Colon (tissue), 2 donors: Measurements from ENCODE around the gene MT1X.

ENCODE experiments used
- FAIRE-seq: peaks from 2 replicates; lab custom pipeline; 2012; peaks lifted over from hg19 to GRCh38; lab: Jason Lieb, UNC
- donor health status: control.
- donor health status: control.

Gene MT1X

DNA sequence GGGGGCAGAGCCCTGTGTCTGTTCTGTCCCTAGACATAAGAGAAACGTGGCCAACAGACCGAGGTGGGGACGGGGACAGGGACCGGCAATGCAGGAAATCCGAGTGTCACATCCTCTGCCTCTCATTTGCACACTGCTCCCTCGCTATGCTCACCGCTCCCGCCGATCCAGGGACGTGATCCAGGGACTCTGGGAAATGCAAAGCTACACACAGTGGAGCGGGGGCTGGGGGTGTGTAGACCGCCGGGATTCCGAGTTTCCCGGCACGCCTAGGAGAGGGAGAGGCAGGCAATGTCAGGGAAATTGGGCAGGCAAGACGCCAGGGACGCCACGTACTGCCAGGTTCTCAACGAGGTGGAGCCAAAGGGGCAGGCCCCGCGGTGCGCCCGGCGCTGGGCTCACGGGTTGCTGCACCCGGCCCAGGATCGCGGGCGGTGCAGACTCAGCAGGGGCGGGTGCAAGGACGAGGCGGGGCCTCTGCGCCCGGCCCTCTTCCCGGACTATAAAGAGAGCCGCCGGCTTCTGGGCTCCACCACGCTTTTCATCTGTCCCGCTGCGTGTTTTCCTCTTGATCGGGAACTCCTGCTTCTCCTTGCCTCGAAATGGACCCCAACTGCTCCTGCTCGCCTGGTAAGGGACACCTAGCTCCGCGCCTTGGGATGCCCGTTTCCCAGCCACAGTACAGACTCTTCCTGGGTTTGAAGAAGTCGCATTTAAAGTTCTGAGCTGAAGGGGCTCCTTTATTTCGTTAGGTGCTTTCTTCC lies at the start of gene MT1X:
TSS of gene MT1X (plus strand) at position 532 of the 764 bp plus-strand sequence. CDS start at position 603, 71 bp downstream.
- FAIRE-seq: no peak

DNA sequence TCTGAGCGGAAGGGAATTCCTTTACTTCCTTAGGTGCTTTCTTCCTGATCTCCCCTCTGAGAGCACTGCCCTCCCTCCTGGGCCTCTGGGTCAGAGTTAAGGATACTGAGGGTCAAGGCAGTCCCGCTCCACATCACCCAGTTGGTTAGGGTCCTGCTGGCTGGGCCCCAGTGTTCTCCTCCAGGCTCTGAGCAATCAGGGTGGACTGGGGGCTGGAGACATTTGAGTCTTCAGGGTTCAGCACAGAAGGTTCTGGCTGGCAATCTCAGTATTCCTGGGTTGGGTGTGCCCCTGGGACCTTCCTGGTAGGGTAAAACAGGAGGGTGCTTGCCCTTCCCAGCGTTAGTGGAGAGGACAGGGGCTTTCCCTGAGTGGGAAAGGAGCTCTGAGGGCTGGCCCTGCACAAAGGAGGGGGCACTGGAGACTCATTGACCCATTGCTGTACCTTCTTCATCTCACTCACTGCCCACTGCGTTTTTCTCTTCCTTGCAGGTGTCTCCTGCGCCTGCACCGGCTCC lies 49.4 kb upstream of the MT1X start:
- no peak for FAIRE-seq

DNA sequence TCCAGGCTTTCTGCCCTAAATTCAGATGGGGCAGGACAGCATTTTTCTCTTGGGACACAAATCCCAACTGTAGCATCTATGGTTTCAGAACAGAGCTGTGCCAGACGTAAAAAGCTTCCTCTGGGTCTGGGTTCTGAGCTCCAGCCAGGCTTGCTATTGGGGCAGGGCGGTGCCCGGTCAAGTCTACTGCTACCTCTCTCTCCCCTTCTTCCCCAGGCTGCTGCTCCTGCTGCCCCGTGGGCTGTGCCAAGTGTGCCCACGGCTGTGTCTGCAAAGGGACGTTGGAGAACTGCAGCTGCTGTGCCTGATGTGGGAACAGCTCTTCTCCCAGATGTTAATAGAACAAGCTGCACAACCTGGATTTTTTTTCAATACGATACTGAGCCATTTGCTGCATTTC lies 48.7 kb upstream of the MT1X start:
- FAIRE-seq: no peak

DNA sequence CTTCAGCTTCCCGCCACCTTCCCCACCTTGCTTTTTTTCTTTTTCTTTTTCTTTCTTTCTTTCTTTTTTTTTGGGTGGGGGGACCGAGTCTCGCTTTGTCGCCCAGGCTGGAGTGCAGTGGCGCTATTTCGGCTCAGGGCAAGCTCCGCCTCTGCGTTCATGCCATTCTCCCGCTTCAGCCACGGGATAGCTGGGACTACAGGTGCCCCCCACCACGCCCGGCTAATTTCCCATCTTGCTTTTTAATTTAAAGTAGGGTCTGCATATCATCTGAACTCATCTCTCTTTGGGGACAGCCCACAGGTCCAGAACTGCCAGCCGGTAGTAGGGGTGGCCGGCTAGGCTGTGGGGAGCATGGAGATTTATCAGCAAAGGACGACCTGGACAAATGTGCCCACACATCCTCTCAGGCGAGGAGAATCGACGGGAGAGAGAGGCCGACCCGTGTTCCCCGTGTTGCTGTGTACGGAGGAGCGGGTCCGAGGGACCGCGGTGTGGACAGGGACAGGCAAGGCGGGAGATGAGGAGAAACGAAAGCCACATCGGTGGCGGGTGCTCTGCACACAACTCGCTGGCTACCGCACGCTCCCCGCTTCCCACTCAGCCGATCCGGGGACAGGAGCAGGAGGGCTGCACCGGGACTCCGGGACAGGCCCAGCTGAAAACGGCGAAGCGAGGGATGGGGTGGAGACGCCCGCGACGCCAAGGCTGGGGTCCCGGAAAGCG lies 47.4 kb upstream of the MT1X start:
- FAIRE-seq: no peak

DNA sequence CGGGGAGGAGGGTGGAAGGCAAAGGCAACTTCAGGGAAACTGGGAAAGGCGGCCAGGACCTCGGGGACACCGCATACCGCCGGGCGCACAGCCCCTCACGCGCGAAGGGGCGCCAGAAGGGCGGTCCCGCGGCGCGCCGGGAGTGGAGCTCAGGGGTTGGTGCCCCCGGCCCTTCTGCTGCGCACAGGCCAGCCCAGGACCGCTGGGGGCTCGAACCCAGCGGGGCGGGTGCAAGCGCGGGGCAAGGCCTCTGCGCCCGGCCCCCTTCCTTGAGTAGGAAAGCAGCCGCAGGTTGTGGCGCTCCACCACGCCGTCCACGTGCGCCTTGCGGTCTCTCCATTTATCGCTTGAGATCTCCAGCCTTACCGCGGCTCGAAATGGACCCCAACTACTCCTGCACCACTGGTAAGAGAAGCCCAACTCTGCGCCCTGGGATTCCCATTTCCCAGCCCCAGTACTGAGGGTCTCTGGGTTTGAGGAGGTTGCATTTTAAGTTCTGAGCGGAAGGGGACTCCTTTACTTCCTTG lies 46.8 kb upstream of the MT1X start:
- FAIRE-seq: no peak

DNA sequence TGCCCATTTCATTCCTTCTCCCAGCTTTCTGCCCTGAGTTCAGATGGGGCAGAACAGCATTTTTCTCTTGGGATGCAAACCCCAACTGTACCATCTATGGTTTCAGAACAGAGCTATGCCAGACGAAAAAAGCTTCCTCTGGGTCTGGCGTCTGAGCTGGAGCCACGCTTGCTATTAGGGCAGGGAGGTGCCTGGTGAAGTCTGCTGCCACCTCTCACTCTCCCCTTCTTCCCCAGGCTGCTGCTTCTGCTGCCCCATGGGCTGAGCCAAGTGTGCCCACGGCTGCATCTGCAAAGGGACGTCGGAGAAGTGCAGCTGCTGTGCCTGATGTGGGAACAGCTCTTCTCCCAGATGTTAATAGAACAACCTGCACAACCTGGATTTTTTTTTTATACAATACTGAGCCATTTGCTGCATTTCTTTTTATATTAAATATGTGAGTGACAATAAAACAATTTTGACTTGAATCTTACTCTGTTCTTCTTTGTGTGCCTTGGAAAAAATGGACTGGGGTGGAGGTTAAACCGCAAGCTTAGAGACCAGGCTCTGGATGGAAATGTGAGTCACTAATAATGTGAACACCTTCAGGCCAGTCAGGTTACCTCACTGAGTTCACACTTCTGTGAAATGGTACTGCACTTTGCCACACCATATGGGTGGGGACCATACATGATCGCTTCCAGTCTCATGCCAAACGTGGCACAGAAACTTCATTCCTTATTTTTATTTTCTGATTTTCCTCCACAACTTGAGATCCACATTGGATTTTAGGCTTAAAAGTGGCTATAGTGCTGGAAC lies 45.5 kb upstream of the MT1X start:
- FAIRE-seq: no peak

DNA sequence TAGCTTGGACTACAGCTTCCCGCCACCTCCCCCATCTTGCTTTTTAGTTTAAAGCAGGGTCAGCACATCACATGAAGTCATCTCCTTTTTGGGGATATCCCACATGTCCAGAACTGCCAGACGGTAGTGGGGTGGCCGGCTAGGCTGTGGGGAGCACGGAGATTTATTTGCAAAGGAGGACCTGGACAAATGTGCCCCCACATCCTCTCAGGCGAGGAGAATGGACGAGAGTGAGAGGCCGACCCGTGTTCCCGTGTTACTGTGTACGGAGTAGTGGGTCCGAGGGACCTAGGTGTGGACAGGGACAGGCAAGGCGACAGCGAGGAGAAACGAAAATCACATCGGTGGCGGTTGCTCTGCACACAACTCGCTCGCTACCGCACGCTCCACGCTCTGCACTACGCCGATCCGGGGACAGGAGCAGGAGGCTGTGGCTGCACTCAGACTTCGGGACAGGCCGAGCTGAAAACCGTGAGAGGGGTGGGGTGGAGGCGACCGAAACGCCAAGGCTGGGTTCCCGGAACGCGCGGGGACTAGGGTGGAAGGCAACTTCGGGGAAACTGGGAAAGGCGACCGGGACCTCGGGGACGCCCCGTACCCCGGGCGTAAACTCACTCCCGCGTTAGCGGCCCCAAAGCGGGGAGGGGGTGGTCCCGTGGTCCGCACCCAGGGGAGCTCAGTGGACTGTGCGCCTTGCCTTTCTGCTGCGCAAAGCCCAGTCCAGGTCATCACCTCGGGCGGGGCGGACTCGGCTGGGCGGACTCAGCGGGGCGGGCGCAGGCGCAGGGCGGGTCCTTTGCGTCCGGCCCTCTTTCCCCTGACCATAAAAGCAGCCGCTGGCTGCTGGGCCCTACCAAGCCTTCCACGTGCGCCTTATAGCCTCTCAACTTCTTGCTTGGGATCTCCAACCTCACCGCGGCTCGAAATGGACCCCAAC lies 44.2 kb upstream of the MT1X start, which contains the start of gene MT1A:
TSS of gene MT1A (plus strand) at position 853 of the 937 bp plus-strand sequence. CDS start at position 926, 73 bp downstream.
- FAIRE-seq: no peak

DNA sequence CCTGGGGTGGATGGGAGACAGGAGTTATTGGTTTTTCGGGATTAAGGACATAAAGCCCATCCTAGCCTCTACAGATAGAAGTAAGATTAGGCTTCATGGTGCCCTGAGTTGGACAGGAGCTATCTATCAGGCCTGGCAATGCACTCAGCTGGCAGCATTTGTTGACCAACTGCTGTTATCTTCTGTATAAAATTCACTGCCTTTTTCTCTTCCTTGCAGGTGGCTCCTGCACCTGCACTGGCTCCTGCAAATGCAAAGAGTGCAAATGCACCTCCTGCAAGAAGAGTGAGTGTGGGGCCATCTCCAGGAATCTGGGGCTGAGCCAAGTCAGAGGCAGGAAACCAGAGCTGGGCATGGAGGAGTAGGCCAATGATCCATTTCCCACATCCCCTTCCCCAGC lies 43.2 kb upstream of the MT1X start:
- FAIRE-seq: no peak

DNA sequence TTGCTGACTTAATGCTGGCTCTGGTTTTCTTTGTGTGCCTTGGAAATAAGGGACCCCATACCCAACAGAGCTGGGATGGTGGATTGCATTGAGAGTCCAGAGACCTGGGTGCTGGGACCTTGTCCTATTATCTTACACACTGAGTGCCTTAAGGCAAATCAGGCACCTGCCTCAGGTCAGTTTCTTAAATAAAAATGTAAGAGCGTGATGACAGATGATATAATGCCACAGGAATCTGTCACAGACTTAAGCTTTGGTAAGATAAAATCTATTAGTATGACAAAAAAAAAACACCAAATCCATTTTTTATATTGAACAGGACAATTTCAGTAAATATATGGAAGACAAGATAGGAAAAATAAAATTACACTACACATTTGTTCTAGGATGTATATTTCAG lies 42.2 kb upstream of the MT1X start:
- no peak for FAIRE-seq

DNA sequence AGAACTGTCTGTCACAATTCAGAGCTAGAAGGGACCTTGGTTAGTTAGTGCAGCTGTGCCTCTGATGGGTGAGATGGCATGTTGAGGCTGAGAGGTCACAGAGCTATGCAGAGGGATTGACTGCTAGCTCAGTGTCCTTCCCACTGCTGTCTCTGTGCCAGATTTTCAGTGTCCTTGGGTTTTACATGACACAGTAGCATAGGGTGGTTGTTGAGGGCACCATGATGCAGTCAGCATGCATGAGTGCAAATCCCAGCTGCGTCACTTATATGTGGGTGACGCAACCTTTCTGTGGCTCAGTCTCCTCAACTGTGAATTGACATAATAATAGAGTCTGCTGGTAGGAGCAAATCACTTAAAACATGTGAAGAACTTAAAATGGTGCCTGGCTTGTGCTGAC lies 41.1 kb upstream of the MT1X start:
- FAIRE-seq: no peak

DNA sequence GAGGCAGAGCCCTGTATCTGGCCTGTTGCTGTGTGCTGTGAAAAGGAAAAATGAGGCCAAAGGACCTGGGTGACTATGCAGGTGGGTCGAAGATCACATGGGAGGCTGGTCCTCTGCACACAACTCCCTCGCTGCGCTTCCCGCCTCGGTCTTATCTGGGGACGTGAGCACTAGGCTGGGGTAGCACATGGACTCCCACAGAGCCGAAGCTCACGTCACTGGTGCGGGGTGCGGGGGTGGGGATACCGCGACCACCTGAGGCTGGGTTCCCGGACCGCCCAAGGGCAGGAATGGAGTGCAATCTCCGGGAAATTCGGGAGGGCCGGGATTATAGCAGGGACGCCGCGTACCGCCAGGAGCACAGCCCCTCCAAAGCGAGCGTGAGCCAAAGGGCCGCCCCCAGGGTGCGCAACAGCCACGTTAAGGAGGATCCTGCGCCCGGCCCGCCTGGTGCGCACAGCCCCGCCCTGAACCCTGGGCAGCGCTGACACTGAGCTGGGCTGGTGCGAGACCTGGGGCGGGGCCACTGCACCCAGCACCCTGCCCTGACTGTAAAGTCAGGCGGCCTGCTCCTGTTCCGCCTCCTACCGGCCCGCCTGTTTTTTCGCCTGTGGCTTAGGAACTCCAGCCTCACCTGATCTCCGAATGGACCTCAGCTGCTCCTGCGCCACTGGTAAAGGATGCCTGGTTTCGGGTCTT lies 39.0 kb upstream of the MT1X start:
- no peak for FAIRE-seq

DNA sequence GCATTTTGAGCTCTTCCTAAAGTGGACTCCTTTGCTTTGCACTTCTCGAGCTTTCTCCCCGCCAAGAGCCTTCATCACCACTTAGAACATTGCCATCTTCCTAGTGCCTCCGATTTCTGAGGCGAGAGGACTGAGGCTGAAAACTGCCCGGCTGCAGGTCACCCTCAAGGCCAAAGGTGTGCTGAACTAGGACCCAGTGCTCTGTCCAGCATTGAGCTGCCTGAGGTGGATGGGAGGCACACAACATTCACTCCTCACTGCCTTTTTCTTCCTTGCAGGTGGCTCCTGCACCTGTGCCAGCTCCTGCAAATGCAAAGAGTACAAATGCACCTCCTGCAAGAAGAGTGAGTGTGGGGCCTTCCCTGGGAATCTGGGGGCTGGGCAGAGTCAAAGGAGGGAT lies 38.4 kb upstream of the MT1X start:
- FAIRE-seq: no peak

DNA sequence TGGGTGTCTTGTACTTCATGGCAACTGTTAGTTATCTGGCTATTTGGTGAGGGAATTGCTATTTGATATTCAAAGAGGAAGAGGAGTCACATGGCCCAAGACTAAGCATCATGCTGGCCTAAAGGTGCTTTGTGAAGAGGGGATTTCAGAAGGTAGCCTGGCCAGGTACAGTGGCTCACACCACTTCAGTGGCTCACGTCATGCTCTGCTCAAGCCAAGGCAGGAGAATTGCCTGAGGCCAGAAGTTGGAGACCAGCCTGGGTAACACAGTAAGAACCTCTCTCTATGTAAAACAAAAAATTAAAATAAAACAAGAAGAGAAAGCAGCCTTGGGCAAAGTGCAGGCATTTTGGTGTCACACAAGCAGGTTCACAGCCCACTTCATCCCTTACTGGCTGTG lies 37.0 kb upstream of the MT1X start:
- no peak for FAIRE-seq

DNA sequence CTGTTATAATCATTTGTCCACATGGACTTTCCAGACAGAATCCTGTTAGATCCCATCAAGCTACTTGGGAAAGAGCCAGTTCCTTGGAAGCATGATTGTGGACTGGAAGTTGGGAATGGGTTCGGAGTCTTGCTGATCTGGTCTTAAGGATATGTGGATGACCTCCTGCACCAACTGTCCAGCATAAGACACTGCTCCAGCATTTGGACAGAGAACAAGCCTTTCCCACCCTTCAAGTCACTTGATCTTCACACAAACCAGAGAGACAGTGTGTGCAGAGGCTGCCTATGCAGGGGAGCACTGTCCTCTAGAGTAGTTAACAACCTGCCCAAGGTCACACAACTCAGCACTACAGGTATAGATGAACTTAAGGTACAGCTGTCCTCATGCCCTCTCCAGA lies 36.4 kb upstream of the MT1X start:
- no peak for FAIRE-seq

DNA sequence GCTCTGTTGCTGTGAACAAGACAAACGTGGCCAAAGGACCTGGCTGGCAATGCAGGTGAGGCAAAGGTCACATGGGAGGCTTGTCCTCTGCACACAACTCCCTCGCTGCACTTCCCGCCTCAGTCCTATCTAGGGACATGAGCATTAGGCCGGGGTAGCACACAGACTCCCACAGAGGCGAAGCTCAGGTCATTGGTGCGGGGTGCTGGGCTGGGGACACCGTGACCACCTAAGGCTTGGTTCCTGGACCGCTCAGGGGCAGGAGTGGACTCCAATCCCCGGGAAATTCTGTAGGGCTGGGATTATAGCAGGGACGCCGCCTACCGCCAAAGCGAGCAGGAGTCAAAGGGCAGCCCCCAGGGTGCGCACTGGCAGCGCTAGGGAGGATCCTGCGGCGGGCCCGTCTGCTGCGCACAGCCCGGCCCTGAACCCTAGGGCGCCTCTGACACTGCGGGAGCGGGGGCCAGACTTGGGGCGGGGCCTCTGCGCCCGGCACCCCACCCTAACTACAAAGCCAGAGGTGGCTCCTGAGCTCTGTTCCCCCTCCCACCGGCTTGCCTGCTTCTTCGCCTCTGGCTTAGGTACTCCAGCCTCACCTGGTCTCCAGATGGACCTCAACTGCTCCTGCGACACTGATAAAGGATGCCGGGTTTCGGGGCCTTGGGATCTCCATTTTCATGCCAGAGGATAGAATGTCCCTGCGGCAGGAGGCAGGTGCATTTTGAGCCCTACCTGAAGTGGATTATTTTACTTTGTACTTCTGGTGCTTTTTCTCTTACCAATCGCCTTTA lies 34.4 kb upstream of the MT1X start:
- FAIRE-seq: no peak

DNA sequence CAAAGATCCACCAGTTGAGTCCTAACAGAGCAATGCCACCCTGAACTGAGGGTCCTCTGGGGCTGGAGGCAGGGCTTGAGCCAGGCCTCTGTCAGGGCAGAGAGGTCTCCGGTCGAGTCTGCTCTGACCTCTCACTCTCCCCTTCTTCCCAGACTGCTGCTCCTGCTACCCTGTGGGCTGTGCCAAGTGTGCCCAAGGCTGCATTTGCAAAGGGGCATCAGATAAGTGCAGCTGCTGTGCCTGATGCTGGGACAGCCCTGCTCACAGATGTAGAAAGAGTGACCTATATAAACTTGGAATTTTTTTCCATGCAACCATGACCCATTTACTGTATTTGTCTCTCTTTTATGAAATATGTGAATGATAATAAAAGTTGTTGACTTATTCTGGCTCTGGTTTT lies 33.0 kb upstream of the MT1X start:
- no peak for FAIRE-seq

DNA sequence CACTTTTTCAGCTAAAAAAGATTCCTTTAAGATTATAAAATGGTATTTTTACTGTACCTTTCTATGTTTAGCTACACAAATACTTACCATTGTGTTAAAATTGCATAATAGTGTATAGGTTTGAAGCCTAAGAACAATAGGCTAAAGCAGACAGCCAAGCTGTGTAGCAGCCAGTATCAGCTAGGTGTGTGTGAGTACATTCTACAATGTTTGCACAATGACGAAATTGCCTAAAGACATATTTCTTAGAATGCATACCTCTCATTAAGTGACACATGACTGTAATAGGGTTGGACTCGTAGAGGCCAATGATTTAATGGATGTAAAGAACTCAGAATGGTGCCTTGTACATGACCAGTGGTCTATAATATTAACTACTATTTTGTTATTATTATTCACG lies 32.5 kb upstream of the MT1X start:
- no peak for FAIRE-seq

DNA sequence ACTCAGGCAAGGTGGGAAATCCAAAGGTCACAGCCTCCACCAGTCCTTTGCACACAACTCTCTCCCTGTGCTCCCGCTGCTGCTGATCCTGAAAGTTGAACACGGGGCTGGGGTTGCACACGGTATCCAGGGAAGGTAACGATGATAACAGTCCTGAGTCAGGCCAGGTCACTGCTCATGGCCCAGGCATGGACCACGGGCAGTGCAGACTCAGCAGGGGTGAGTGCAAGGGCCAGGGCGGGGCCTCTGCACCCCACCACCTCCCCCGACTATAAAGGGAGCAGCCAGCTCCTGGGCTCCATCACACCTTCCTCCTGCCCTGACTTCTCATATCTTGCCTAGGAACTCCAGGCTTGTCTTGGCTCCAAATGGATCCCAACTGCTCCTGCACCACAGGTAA lies 30.7 kb upstream of the MT1X start, which contains the start of gene MT1B:
TSS of gene MT1B (plus strand) at position 301 of the 400 bp plus-strand sequence. CDS start at position 369, 68 bp downstream.
- no peak for FAIRE-seq

DNA sequence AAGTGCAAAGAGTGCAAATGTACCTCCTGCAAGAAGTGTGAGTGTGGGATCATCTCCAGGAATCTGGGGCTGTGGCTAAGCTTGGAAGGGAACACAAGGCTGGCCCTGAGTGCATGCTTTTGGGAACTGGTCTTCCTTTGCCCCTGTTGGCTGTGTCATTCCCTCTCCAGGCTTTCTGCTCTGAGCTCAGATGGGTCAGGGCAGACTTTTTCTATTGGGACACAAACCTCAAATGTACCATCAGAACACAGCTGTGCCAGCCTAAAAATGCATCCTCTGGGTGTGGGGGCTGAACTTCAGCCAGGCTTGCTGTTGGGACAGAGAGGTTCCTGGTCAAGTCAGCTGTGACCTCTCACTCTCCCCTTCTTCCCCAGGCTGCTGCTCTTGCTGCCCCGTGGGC lies 29.7 kb upstream of the MT1X start:
- FAIRE-seq: no peak

DNA sequence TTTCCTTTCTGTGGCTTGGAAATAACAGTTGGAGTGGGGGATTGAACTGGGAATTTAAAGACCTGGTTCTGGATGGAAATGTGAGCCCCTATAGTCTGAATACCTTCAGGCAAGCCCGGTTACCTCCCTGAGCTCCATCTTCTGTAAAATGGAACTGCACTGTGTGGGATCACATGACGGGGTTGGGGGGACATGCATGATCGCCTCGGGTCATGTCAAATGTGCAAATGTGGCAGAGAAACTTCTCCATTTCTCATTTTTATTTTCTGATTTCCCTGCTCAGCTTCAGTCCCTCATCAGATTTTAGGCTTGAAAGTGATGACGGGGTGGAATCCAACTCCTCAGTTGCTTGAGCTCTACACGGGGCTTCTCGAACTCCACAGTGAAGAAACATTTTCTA lies 29.1 kb upstream of the MT1X start:
- no peak for FAIRE-seq
